Activated T-cell treated with anti-CD3 and anti-CD28 coated beads for 4 hours (primary cell): Measurements from ENCODE around the gene KRTAP5-8.
"Not testable (repeated sequence)": the region's sequence is repeated elsewhere in the genome, so short reads cannot be mapped to it uniquely, and the experiment has no call there.

Experiments
- DNase-seq: peaks from one replicate; pipeline ENCODE4 v3.0.0-alpha.2; 2020

The KRTAP5-8 gene

DNA sequence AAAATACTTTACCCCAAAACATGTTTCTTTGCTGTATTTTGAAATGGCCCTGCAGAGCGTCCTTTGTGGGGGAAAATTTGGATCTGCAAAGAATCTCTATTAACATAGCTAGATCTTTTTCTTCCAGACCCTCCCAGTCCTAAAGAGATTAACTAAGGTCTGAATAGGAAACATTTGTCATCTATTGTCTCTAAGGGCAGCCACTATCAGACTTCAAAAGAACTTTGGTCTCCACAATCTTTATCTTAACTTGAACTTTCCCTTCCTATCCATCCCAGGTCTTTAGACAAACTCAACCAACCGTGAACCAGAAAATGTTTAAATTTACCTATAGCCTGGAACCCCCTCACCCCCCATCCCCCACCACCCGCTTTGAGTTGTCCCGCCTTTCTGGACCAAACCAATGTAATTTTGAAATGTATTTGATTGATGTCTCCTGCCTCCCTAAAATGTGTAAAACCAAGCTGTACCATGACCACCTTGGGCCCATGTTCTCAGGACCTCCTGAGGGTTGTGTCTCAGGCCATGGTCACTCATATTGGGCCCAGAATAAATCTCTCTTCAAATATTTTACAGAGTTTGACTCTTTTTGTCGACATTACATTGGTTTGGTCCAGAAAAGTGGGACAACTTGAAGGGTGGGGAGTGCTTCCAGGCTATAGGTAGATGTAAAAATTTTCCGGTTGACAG is 6.8 kb downstream of the KRTAP5-8 start:
- no peak for DNase-seq

DNA sequence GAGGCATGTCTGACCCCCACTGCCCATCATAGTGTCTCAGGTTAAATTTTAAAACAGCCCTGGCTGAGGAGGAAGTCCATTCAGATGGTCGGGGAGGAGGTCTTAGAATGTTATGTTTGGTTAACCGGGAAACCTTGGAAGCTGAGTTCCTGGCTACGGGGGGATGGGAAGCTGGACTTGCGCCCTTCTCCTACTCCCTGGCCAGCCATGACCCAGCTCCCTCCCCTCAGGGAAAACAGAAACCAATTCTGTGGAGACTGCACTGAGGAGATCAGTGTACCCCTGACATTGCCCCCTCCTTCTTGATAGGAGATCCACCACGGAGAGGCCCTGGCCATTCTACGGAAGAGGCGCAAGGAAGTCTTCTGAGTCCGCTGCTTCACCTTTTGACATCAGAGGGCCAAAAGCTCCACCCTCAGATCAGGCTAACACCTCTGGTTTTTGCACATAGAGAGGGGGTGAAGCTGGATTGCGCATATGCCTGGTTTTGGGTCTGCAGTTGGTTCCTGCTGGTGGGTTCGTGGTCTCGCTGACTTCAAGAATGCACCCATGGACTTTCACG is 7.7 kb downstream of the KRTAP5-8 start:
- no peak for DNase-seq

DNA sequence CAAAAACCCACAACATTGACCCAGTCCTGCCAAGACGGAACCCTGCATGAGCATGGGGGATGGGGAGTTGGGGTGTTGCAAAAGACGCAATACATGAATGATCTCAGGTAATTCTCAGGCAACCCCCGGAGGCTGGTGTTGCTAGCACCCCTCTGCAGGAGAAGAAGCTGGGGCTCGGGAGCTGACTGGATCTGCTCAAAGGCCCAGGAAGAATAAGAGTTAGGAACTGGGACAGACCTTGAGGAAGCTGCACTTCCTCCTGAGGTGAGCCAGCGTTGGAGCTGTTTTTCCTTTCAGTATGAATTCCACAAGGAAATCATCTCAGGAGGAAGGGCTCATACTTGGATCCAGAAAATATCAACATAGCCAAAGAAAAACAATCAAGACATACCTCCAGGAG is 10.3 kb downstream of the KRTAP5-8 start, which contains the start of gene KRTAP5-9:
TSS of gene KRTAP5-9 (plus strand) at position 301 of the 400 bp plus-strand sequence. CDS start 238 bp downstream, outside the sequence.
- no peak for DNase-seq

DNA sequence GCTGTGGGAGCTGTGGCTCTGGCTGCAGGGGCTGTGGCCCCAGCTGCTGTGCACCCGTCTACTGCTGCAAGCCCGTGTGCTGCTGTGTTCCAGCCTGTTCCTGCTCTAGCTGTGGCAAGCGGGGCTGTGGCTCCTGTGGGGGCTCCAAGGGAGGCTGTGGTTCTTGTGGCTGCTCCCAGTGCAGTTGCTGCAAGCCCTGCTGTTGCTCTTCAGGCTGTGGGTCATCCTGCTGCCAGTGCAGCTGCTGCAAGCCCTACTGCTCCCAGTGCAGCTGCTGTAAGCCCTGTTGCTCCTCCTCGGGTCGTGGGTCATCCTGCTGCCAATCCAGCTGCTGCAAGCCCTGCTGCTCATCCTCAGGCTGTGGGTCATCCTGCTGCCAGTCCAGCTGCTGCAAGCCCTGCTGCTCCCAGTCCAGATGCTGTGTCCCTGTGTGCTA is 10.9 kb downstream of the KRTAP5-8 start:
- no peak for DNase-seq

DNA sequence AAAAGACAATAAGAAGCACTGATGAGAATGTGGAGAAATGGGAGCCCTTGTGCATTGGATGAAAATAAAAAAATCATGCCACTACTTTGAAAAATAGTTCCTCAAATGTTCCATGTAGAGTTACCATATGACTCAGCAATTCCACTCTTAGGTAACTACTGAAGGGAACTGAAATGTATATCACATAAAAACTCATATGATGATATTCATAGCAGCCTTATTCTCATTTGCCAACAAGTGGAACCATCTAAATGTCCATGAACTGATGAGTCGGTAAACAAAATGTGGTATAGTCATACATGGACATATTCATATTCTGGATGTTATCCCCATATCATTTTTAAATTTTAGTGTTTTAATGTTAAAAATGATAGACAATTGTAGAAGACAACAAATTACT is 13.9 kb downstream of the KRTAP5-8 start:
- DNase-seq: no peak

DNA sequence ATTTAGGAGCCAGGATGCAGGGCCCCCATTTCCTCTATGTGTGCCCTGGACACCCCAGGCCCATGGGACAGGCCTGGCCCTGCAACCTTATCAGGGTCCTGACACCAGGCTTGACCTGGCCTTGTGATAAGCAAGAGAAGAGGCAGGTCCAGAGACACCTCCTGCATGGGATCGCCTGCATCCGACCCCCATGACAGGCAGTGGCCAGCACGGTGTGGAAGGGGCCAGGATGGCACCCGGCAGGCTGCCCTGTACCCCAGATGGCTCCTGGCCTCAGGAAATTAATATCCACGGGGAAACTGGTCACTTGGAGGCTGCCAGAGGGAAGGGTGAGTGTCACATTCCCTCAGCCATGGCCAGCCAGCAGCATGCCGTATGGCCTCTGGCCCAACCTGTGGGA is 17.2 kb downstream of the KRTAP5-8 start:
- DNase-seq: no peak

DNA sequence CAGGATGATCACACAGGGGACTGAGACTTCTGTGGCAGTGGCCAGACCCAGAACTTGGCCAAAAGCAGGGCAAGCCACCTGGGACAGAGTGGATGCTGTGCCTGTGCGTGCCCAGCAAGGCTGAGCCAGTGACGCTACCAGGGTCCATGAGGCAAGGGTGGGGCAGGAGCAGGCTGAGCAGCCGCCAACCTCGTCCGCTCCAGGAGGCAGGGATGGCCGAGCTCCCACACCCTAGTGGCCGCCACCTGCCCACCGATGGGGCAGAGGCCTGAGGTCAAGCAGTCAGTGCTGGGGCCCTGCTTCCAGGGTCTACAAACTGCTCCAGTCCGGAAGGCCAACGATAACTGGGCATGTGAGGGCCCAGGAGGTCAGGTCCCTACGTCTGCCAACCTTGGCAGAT is 17.7 kb downstream of the KRTAP5-8 start:
- DNase-seq: no peak

DNA sequence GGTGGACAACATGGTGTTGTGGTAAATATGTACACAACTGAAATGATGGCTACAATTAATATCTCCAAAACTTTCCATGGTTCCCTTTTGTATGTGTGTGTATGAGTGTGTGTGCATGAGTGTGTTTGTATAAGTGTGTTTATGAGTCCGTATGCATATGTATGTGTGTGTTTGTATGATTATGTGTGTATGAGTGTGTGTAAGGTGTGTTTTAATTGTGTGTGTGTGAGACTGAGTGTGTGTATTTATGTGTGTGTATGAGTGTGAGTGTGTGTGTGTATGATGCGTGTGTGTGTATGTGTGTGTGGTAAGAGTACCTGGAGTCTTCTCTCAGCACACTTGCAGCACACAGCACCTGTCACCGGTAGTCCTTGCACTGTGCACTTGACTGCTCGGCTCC is 18.2 kb downstream of the KRTAP5-8 start:
- no peak for DNase-seq

DNA sequence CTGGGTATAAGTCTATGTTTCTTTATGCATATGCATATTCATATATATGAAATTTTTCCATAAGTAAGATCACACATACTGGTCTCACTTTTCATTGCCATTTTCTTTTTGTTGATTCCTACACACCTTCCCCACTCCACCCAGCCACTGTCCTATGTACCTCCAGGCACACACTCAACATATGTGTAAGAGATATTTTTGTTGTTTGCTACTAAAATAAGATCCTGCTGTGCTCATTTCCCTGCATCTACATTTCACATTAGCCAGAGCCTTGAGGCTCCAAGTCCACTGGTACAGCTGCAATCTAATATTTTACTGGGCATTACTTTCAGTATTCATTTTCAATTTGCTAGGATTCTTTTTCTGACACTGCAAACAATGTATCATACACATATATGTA is 19.4 kb downstream of the KRTAP5-8 start:
- no peak for DNase-seq

DNA sequence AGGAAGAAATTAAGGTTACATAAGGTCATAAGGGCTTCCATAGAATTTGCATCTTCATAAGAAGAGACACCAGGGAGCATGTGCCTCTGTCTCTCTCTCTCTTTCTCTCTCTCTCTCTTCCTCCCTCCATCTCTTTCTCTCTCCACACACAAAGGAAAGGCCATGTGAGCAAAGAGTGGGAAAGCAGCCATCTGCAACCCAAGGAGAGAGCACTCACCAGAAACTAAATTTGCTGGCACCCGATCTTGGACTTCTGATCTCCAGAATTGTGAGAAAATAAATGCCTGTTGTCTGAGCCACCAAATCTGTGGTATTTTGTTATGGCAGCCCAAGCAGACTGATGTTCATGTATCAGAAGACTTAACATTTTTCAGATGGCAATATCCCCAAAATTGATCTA is 21.2 kb downstream of the KRTAP5-8 start:
- no peak for DNase-seq

DNA sequence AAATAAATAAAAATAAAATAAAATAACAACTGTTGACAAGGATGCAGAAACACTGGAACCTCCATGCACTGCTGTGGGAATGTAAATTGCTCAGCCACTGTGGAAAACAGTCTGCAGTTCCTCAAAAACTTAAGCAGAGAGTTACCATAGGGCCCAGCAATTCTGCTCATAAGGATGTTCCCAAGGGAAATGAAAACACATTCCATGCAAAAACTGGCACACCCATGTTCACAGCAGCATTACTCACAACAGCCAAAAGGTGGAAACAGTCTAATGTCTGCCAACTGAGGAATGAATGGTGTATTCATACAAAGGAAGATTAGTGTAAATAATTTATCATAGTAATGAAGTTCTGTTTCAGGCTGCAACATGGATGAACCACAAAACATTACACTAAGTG is 24.3 kb downstream of the KRTAP5-8 start:
- no peak for DNase-seq

DNA sequence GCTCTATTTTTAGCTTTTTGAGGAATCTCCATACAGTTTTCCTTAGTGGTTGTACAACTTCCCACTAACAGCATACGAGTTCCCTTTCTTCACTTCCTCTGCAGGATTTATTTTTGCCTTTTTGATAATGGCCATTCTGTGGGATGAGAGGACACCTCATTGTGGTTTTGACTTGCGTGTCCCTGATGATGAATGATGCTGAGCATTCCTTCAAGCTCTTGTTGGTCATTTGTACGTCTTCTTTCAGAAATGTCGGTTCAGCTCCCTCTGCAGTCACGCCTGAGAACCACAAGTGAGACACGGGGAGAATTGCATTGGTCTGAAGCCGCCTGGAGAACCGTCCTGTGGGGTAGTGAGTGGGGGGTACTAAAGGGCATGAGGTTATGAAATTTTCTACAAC is 25.6 kb downstream of the KRTAP5-8 start:
- no peak for DNase-seq

DNA sequence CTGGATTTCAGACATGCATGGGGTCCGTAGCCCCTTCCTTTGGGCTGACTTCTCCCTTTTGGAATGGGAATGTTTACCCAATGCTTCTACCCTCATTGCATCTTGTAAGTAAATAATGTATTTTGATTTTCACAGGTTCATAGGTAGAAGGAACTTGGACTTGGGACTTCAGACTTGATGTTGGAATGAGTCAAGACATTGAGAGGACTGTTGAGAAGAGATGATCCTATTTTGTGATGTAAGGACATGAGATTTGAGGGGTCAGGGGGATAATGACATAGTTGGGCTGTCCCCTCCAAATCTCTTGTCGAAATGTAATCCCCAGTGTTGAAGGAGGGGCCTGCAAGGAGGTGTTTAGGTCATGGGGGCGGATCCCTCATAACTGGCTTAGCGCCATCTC is 26.6 kb downstream of the KRTAP5-8 start:
- DNase-seq: no peak

DNA sequence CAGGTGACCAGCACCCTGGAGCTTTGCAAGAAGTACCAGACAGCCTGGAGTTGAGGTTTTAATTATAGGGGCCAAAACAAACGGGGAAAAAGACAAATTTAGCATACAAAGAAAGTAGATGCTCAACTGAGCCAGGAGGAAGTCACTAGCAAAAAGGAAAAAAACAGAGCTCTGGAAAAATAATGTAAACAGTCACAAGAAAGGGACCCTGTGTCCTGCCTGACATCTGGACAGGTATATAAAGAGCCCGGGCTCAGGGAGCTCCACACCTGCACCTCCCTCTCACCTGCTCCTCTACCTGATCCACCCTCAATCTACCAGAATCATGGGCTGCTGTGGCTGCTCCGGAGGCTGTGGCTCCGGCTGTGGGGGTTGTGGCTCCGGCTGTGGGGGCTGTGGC is 27.4 kb downstream of the KRTAP5-8 start, which contains the start of gene KRTAP5-10:
TSS of gene KRTAP5-10 (plus strand) at position 301 of the 400 bp plus-strand sequence. CDS start at position 326, 25 bp downstream.
- no peak for DNase-seq

DNA sequence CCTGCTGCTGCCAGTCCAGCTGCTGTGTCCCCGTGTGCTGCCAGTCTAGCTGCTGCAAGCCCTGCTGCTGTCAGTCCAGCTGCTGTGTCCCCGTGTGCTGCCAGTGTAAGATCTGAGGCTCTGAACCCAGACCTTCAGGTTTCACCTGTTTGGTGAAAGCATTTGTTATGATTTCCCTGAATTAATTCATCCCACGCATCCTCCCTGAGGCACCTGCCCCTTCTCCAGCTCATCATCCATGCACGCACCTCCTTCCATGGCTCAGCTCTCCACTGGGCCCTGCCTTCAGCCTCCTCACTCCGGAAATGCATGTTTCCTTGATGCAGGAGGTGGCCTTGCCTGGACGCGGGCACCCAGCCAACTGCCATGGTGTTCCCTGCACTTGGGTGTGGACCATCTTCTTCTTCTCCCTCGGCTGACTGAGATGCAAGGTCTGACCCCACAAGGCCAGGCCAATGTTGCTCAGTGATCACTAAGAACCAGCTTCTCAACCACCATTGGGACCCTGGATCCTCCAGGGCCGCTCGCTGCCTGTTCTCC is 28.3 kb downstream of the KRTAP5-8 start:
- no peak for DNase-seq

DNA sequence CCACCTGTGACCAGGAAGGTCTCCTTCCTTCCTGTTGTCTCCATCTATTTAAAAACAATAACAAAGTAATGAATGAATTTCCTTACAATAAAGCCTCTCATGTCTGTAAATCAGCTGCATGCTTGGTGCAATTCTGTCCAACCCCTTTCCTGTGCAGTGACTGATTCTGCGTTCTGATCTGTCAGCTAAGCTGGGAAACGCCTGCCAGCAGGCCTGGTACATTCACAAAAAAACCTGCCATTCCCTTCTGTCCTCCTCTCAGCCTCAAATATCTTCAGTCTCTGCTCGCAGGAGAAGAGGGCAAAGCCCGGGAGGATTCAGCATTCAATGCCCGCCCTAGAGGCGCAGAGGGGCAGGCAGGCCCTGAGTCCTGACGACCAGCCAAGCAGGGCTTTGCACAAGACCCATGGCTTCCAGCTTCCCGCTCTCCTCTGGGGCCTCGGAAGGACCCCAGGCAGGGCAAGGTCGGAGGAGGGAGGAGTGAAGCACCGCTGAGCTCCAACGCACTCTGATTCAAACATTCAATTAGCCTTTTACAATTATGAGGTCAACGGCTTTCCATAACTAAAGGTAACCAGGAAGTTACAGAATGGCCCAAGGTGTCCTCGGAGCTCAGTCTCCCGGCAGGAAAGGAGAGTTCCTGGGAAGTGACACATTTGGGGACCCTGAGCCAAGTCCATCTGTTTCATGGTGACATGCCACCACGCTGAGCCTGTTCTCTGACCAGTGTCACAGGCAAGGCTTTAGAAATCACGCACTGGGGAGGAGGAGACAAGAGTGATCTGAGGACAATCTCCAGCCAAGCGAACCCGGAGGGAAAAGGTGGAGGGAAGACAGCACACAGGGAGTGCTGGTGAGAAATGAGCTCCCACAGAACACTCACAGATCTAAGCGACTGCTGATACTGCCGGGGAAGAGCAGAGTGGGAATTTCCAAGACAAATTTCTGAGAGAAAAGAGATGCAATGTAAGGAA is 29.1 kb downstream of the KRTAP5-8 start:
- DNase-seq: not testable (repeated sequence)

DNA sequence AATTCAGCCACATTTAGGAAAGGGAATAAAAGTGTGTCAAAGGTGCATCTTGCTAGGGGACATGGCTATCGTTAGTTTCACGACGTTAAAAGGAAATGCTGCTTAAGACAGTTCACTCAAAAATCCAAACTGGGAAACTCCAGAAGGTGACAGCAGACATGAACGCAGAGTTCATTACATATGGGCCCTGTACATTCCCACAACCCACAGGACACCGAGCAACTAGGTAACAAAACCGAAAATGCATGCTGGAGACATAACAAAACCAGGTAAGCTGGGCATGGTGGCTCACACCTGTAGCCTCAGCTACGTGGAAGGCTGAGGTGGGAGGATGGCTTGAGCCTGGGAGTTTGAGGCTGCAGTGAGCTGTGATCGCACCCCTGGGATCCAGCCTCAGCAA is 29.8 kb downstream of the KRTAP5-8 start:
- DNase-seq: not testable (repeated sequence)

DNA sequence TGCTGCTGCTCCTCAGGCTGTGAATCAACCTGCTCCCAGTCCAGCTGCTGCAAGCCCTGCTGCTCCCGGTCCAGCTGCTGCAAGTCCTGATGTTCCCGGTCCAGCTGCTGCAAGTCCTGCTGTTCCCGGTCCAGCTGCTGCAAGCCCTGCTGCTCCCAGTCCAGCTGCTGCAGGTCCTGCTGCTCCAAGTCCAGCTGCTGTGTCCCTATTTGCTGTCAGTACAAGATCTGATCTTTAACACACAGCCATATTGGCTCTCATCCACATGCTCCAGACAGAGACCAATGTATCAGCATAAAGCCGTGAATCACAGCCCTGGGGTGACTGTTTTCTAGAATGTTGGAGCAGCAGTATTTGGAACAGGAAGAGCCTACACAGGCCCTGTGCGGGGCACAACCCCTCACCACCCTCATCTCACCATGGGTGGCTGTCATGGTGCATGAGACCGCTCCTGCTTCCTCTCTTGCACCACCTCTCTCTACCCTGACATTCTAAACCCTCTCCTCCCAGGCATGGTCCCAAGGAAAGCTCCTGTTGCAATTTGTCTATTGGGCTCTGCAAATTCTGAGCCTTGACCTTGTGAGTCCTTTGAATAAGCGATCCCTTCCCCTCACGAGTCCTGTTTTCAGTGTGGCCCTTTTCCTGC is 31.0 kb downstream of the KRTAP5-8 start:
- DNase-seq: no peak

DNA sequence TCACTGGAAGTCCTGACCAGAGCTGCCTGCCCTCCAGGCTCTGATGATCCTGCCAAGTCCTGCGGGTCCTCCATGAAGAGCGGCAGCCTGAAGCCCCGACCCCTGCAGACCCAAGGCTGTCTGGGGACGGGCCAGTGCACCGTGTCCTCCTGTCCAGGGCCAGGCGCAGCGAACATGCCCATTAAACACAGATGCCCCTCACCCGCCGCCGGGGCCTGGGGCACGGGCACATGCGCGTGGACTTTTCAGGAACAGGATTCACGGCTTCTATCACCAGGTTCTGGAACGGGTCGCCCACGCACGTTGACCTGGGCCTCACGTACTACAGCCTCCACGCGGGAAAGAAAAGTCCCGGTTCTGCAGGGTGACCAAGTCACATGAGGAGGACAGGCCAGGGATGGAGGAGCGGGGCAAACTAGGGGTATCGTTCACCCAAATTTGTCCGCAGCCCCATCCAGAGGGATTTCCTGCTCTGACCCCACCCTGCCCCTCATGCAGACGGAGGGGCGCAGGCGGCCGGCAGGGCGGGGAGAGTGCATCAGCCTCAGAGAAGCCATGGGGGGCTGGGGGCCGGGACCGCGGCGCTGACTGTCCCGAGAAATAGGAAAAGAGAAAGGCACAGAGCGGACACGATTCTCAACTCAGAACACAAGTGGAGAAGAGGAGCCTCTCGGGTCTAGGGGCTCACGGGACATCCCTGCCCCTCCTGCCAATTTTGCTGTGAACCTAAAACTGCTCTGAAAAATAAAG is 33.5 kb downstream of the KRTAP5-8 start:
- DNase-seq: not testable (repeated sequence)

DNA sequence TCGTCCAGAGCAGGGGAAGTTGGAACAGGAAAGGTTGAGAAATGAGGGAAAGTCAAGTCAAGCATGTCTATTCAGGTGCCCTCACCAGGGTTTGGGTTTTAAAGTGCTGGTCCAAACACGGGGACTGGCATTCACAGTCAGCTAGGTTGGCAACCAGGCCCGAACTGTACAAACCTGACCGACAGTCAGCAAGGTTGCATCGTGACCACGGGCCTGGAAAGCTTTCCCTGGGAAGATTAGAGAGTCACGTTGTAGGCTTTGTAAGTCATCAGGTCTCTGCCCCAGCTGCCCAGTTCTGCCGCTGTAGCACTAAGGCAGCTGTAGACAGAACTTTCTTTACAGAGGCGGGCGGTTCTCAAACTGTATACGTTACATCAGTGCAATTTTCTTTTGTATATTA is 35.0 kb downstream of the KRTAP5-8 start:
- no peak for DNase-seq

DNA sequence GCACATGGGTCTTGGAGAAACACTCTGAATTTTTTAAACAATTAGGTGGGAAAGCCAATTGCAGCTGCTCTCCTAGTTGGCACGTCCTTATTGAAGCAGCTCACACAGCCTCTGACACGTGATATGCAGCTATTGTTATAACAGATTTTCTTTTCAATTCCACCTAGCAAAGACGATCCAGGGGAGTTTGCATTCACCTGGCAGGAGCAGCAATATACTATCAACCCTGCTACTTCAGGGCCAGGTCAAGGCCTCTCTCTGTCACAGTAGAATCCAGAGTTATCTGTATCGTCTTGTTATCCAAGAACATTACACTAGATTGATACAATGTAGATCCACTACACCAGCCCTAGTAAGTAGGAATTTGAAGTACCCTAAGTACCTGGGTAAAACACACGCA is 36.6 kb downstream of the KRTAP5-8 start:
- no peak for DNase-seq
